ENCODE data around the gene SCT. TPM values are rescaled to one million over a fixed set of nuclear protein-coding genes. Genes with fewer than 3 reads are reported as not detected.

The SCT gene
- total and polyA plus RNA-seq, 2 of the 8 experiments (the other 6 are each of a cell fraction or from before 2014, with no cell fraction given): 1.7 to 2.0 TPM

GRCh38 chr11:620201-620600 is 6.8 kb downstream of the SCT start:
- Histone ChIP-seq H2BK5ac (ENCODE audit: low read depth, low read length) (no peak overlapping the region), H4K5ac (ENCODE audit: insufficient read length, low read depth, low read length) (no peak overlapping the region), H3K14ac (ENCODE audit: insufficient read length) (no peak overlapping the region), H3K23ac (ENCODE audit: insufficient read length) (no peak overlapping the region), H3K4ac (replicated peaks; ENCODE audit: insufficient read length, low read depth, low read length) (no peak overlapping the region), H4K91ac (replicated peaks; ENCODE audit: insufficient read length, low read length) (no peak overlapping the region), H3K79me2 (ENCODE audit: control insufficient read depth in 1 of 2, insufficient read depth in 2 of 2, low read length in 2 of 2) (no peaks in the 10 kb centered on the region), H2AK5ac (ENCODE audit: low read depth, low read length) (no peak overlapping the region), H3K79me1 (ENCODE audit: low read depth, low read length) (no peaks in the 10 kb centered on the region), H3K56ac (replicated peaks; ENCODE audit: insufficient read length, low read depth, low read length) (no peak overlapping the region), H3K27ac (ENCODE audit: low read depth, low read length) (no peak overlapping the region), H3K18ac (ENCODE audit: extremely low read depth, low read length) (no peak overlapping the region), H2BK20ac (ENCODE audit: low read length) (no peak overlapping the region), H3K9me3 (ENCODE audit: insufficient read depth in 2 of 2, low read depth in 1 of 2, low read length in 1 of 2) (no peaks in the 10 kb centered on the region), H2AFZ (ENCODE audit: low read length) (no peak overlapping the region), H3K27me3 (replicated peaks in 1 of 4; ENCODE audit: control insufficient read depth in 3 of 4, extremely low read depth in 1 of 4, insufficient read depth in 3 of 4, low read length in 3 of 4) (no peaks in the 10 kb centered on the region), H3K36me3 (ENCODE audit: control insufficient read depth in 2 of 4, insufficient read depth in 4 of 4, low read length in 3 of 4) (no peaks in the 10 kb centered on the region), H3K9ac (replicated peaks in 1 of 4; ENCODE audit: extremely low read depth in 1 of 4, low read depth in 3 of 4, low read length in 3 of 4) (no peak overlapping the region), H3K23me2 (ENCODE audit: low read depth, low read length) (peaks cover 2% of the 10 kb centered on the region; the same call in 1 of the 2 replicates), H2BK120ac (replicated peaks; ENCODE audit: low read depth, low read length) (no peak overlapping the region), H3K4me2 (ENCODE audit: insufficient read depth in 1 of 2, low read depth in 2 of 2, low read length in 2 of 2) (no peak overlapping the region), H4K8ac (ENCODE audit: extremely low read depth, insufficient read depth, low read length) (no peak overlapping the region), H3K4me3 (ENCODE audit: extremely low read depth in 1 of 4, insufficient read depth in 2 of 4, low read depth in 3 of 4, low read length in 4 of 4) (no peak overlapping the region), H4K20me1 (replicated peaks in 1 of 2; ENCODE audit: control insufficient read depth in 1 of 2, insufficient read depth in 2 of 2, low read length in 2 of 2) (peaks cover 2 to 9% of the 10 kb centered on the region in 2 experiments), H2BK12ac (ENCODE audit: low read depth, low read length) (no peak overlapping the region), H2BK15ac (ENCODE audit: low read length) (no peak overlapping the region), H3K4me1 (replicated peaks in 1 of 4; ENCODE audit: control insufficient read depth in 3 of 4, insufficient read depth in 4 of 4, low read length in 3 of 4) (peaks cover 0 to 5% (median 0%) of the 10 kb centered on the region in 4 experiments; a peak in 3 of 7 replicates)
- POLR2A ChIA-PET (ENCODE audit: partially characterized antibody): interaction anchor here (0.5 to 1.3 kb wide), 3 partner anchors 18 to 166 kb away, joined by 3 read pairs; no protein-coding TSS in a partner anchor
- DNase-seq (ENCODE audit: low read depth in 1 of 2, low spot score in 2 of 2): no peak
- CTCF ChIA-PET (ENCODE audit: partially characterized antibody): no interaction called here
- WGBS, 2 experiments (ENCODE audit: extremely low coverage in 1 of 2, insufficient coverage in 1 of 2, insufficient read length in 1 of 2, insufficient replicate concordance in 2 of 2, low coverage in 1 of 2, low lambda C conversion rate in 2 of 2, missing lambda C conversion rate in 1 of 2): 96% methylated on average over 3 of the region's 13 CpGs; no CpG with 5 or more reads in 1 of the 2 experiments
- no peak for FAIRE-seq
- TF ChIP-seq SP4 (IDR thresholded peaks at IDR 0.05; ENCODE audit: low read length) (no peak), TEAD4 (IDR thresholded peaks at IDR 0.05; ENCODE audit: low read depth, low read length) (no peak), MAX (IDR thresholded peaks at IDR 0.05) (no peak), USF2 (IDR thresholded peaks at IDR 0.05; ENCODE audit: low read length) (no peak), POLR2AphosphoS5 (IDR thresholded peaks at IDR 0.05; ENCODE audit: low read depth, low read length) (no peak; the same call in 1 of the 2 replicates), SUZ12 (IDR thresholded peaks at IDR 0.05; ENCODE audit: low read length) (no peak), NANOG (IDR thresholded peaks at IDR 0.05; ENCODE audit: insufficient read depth, low read depth, low read length, poor library complexity, severe bottlenecking) (no peak), POU5F1 (IDR thresholded peaks at IDR 0.05; ENCODE audit: low read depth, low read length) (no peak), ATF2 (IDR thresholded peaks at IDR 0.05; ENCODE audit: low read length) (no peak), SIRT6 (IDR thresholded peaks at IDR 0.05; ENCODE audit: low read length) (no peak), PHF8 (conservative IDR thresholded peaks at IDR 0.05; ENCODE audit: low read depth, low read length) (no peak), FOSL1 (IDR thresholded peaks at IDR 0.05; ENCODE audit: insufficient read depth, low read depth, low read length) (no peak)
